Parathyroid adenoma (tissue), 2 donors: ENCODE data around the gene MXRA8.

Source experiments
- H2AFZ ChIP-seq: fragments of 300-600 bp; sonication (generic); one replicate; pipeline ENCODE4 v1.7.0; 2017; ENCODE audit warnings: antibody characterized with exemption, mild to moderate bottlenecking
- H3K27ac ChIP-seq: fragments of 300-600 bp; sonication (generic); one replicate; pipeline ENCODE4 v1.7.0; 2017
- H3K27me3 ChIP-seq: fragments of 300-600 bp; sonication (generic); one replicate; pipeline ENCODE4 v1.7.0; 2017; ENCODE audit warnings: low read length; ENCODE audit not compliant: control insufficient read depth, insufficient read depth
- H3K36me3 ChIP-seq: fragments of 300-600 bp; sonication (generic); one replicate; pipeline ENCODE4 v1.7.0; 2017; ENCODE audit warnings: low read length; ENCODE audit not compliant: control insufficient read depth, insufficient read depth
- H3K4me1 ChIP-seq: fragments of 300-600 bp; sonication (generic); one replicate; pipeline ENCODE4 v1.7.0; 2017; ENCODE audit warnings: control low read depth
- H3K4me2 ChIP-seq: fragments of 300-600 bp; sonication (generic); one replicate; pipeline ENCODE4 v1.7.0; 2017; ENCODE audit warnings: low read length
- H3K4me3 ChIP-seq: fragments of 300-600 bp; sonication (generic); one replicate; pipeline ENCODE4 v1.7.0; 2017; ENCODE audit warnings: low read depth, low read length
- H3K79me2 ChIP-seq: fragments of 300-600 bp; sonication (generic); one replicate; pipeline ENCODE4 v1.7.0; 2017; ENCODE audit warnings: control low read depth
- H3K9ac ChIP-seq: fragments of 300-600 bp; sonication (generic); one replicate; pipeline ENCODE4 v1.7.0; 2017; ENCODE audit warnings: mild to moderate bottlenecking
- H3K9me3 ChIP-seq: fragments of 300-600 bp; sonication (generic); one replicate; pipeline ENCODE4 v1.7.0; 2017; ENCODE audit warnings: low read length; ENCODE audit not compliant: control insufficient read depth
- TF ChIP-seq, protein P1 (sequence below): fragments of 300-600 bp; sonication (generic); IDR thresholded peaks from one replicate; pipeline ENCODE4 v1.7.0; 2017; ENCODE audit warnings: antibody characterized with exemption, mild to moderate bottlenecking
- donor health status: primary hyperparathyroidism.

MXRA8 gene

DNA sequence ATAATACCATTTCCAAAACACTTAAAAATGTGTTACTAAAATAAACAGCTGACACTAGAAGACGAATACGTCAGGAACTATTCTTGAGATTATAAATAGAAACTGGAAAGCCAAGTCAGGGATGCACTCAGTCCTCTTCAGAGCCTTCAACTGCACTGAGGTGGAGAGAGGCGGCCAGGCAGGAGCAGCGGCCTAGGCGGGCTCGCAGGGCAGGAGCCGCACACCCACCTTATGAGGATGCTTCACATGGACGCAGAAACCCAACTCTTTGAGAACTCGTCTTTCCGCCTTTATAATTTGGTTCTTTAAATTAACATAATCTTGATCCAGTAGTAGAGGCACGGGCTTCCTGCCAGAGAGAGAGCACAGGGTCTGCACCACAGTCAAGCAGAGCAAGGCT lies 36.8 kb upstream of the MXRA8 start:
- Histone ChIP-seq H3K4me1 (no peaks in the 10 kb centered on the region), H3K9ac (no peak overlapping the region), H3K36me3 (no peaks in the 10 kb centered on the region), H3K4me2 (no peak overlapping the region), H3K27ac (no peak overlapping the region), H3K79me2 (peaks cover 10% of the 10 kb centered on the region), H3K9me3 (no peaks in the 10 kb centered on the region), H3K4me3 (no peak overlapping the region), H2AFZ (no peak overlapping the region), H3K27me3 (no peaks in the 10 kb centered on the region)
- TF ChIP-seq, protein P1, sequence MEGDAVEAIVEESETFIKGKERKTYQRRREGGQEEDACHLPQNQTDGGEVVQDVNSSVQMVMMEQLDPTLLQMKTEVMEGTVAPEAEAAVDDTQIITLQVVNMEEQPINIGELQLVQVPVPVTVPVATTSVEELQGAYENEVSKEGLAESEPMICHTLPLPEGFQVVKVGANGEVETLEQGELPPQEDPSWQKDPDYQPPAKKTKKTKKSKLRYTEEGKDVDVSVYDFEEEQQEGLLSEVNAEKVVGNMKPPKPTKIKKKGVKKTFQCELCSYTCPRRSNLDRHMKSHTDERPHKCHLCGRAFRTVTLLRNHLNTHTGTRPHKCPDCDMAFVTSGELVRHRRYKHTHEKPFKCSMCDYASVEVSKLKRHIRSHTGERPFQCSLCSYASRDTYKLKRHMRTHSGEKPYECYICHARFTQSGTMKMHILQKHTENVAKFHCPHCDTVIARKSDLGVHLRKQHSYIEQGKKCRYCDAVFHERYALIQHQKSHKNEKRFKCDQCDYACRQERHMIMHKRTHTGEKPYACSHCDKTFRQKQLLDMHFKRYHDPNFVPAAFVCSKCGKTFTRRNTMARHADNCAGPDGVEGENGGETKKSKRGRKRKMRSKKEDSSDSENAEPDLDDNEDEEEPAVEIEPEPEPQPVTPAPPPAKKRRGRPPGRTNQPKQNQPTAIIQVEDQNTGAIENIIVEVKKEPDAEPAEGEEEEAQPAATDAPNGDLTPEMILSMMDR = no peak

DNA sequence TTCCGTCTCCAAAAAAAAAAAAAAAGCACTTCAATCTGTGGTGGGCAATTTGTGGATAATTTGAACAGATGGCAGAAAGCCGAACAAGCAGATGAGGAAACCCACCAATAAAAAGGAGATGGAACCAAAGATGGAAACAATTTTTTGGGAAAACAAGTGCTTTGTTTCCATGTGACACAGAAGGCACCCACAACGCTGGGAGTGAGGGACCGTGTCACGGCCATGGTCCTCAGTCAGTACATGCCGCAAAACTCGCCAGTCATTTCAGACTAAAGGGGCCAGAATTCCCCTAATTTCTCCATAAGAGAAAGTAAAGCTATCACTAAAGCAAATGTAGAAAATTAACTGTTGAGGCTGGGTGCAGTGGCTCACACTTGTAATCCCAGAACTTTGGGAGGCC lies 35.8 kb upstream of the MXRA8 start:
- Histone ChIP-seq H3K79me2 (peaks cover 10% of the 10 kb centered on the region), H3K36me3 (no peaks in the 10 kb centered on the region), H3K27ac (no peak overlapping the region), H3K9me3 (no peaks in the 10 kb centered on the region), H3K4me1 (no peaks in the 10 kb centered on the region), H3K4me3 (no peak overlapping the region), H2AFZ (no peak overlapping the region), H3K4me2 (no peak overlapping the region), H3K9ac (no peak overlapping the region), H3K27me3 (no peaks in the 10 kb centered on the region)
- TF ChIP-seq, protein P1 = no peak

DNA sequence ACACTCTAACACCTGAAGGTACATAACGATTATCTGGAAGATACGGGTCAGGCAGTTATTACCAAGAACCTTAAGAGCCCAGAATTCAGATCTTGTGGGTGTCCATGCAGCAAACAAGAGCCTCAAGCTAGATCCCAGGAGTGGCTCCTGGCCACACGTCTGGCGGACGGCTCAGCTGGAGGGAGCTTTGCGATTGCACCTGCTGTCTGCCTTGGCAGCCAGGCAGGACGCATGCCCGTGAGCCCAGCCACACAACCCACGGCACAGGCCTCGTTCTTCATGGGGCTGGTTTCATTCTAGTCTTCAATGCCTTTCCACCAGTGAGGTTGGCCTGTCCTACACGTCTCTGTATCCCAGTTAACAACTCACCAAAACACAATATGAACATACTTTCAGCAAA lies 35.1 kb upstream of the MXRA8 start:
- Histone ChIP-seq H3K36me3 (no peaks in the 10 kb centered on the region), H3K79me2 (peaks cover 10% of the 10 kb centered on the region), H3K27me3 (no peaks in the 10 kb centered on the region), H2AFZ (no peak overlapping the region), H3K4me2 (no peak overlapping the region), H3K9ac (no peak overlapping the region), H3K4me3 (no peak overlapping the region), H3K9me3 (no peaks in the 10 kb centered on the region), H3K4me1 (no peaks in the 10 kb centered on the region), H3K27ac (no peak overlapping the region)
- TF ChIP-seq, protein P1 = no peak

DNA sequence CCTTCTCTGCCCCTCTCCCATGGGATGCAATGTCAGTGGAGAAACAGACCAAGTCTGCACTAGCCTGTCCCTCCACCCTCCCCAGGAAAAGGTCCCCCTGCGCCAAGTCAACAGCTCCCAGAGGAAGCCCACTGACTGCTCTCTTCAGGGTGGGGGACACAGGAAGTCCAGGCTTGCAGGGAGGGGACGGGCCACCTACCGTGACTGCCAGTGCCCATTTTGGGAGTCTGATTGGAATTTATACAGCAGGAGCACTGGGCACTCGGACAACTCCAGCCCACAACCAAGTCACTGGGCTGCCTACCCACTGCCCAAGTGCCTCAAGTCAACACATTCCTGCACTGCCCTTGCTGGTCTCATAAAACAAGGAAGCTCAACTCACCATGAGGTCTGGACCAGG lies 34.7 kb upstream of the MXRA8 start:
- no peaks in the 10 kb centered on the region for H3K4me1 ChIP-seq
- TF ChIP-seq, protein P1 = no peak

DNA sequence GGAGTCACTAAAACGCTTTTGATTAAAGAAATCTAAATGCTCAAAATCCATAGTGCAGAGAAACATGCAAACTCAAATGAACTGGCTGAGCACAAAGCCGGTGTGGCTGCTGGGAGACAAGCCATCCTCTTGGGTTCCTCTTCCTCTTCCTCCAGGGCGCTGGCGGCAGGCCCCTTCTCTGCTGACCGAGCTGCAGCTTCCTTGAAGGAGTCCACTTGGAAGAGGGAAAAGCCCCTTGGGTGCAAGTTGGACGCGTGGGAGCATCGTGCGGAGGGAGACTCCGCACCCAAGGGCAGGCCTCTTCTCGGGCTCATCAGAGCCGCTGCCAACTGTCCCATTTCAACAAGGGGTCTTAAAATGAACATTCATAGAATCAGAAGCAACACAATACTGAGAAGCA lies 32.9 kb upstream of the MXRA8 start:
- no peak overlapping the region for H3K4me2 ChIP-seq
- no peaks in the 10 kb centered on the region for H3K4me1 ChIP-seq
- no peaks in the 10 kb centered on the region for H3K27me3 ChIP-seq
- H3K9me3 ChIP-seq = no peaks in the 10 kb centered on the region
- H3K4me3 ChIP-seq = no peak overlapping the region
- peaks cover 4% of the 10 kb centered on the region for H3K79me2 ChIP-seq
- H3K9ac ChIP-seq = no peak overlapping the region
- no peak overlapping the region for H3K27ac ChIP-seq
- TF ChIP-seq, protein P1 = no peak
- H2AFZ ChIP-seq = no peak overlapping the region
- no peaks in the 10 kb centered on the region for H3K36me3 ChIP-seq

More for the DNA sequence above, 34.7 kb upstream of the MXRA8 start:
- no peak overlapping the region for H3K4me3 ChIP-seq
- no peaks in the 10 kb centered on the region for H3K9me3 ChIP-seq
- no peak overlapping the region for H2AFZ ChIP-seq
- no peaks in the 10 kb centered on the region for H3K36me3 ChIP-seq
- H3K27ac ChIP-seq = no peak overlapping the region
- H3K4me2 ChIP-seq = no peak overlapping the region
- H3K79me2 ChIP-seq = peaks cover 8% of the 10 kb centered on the region
- no peaks in the 10 kb centered on the region for H3K27me3 ChIP-seq
- no peak overlapping the region for H3K9ac ChIP-seq
